WTC11 (cell line): ENCODE measurements around the gene TMC1.

Experiments used
- CTCF ChIP-seq: fragments of 200-600 bp; IDR thresholded peaks from 2 replicates; pipeline ENCODE4 v1.8.0; 2022; ENCODE audit warnings: antibody characterized with exemption
- SP1 ChIP-seq: sonication (generic); formaldehyde crosslinking; conservative IDR thresholded peaks from 2 replicates; pipeline ENCODE4 v1.8.1; 2022; ENCODE audit warnings: missing genetic modification reagents
- TEAD4 ChIP-seq: sonication (generic); formaldehyde crosslinking; IDR thresholded peaks from 2 replicates; pipeline ENCODE4 v1.8.0; 2022; ENCODE audit warnings: mild to moderate bottlenecking, missing genetic modification reagents
- ZBTB43 ChIP-seq: sonication (generic); formaldehyde crosslinking; IDR thresholded peaks from 2 replicates; pipeline ENCODE4 v1.8.1; 2023; ENCODE audit warnings: mild to moderate bottlenecking, missing genetic modification reagents
- ZNF121 ChIP-seq: sonication (generic); formaldehyde crosslinking; IDR thresholded peaks from 2 replicates; pipeline ENCODE4 v1.8.0; 2023; ENCODE audit warnings: missing genetic modification reagents
- ZNF416 ChIP-seq: fragments of 250-450 bp; sonication (Bioruptor Pico); IDR thresholded peaks from 2 replicates; pipeline ENCODE4 v1.9.0; 2021; ENCODE audit warnings: mild to moderate bottlenecking, inconsistent platforms

- TF ChIP-seq CTCF (no peak), ZBTB43 (CRISPR knock-in tag) (no peak), TEAD4 (CRISPR knock-in tag) (no peak), SP1 (CRISPR knock-in tag) (no peak), ZNF416 (CRISPR knock-in tag) (no peak), ZNF121 (CRISPR knock-in tag) (no peak)
Measured at GRCh38 chr9:72497447-72498046, 23.9 kb upstream of the TMC1 start.
